NOMO-1 treated with dmso at 0.1 percent for 144 hours (cell line): ENCODE results near the gene FCAMR.

Source experiments
- DNase-seq: peaks from one replicate; lab custom pipeline; 2025; ENCODE audit not compliant: unreplicated experiment; lab: John Stamatoyannopoulos, UW

The FCAMR gene

DNA sequence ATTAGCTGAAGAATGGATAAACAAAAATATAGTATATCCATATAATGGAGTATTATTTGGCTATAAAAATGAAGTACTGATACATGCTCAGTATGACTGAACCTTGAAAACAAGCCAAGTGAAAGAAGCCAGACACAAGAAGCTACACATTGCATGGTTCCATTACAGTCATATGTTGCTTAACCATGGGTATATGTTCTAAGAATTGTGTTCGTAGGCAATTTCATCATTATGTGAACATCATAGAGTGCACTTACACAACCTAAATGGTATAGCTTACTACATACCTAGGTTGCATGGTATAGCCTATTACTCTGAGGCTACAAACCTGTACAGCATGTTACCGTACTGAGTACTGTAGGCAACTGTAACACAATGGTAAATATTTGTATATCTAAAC lies 28.6 kb upstream of the FCAMR start:
- no peak for DNase-seq

DNA sequence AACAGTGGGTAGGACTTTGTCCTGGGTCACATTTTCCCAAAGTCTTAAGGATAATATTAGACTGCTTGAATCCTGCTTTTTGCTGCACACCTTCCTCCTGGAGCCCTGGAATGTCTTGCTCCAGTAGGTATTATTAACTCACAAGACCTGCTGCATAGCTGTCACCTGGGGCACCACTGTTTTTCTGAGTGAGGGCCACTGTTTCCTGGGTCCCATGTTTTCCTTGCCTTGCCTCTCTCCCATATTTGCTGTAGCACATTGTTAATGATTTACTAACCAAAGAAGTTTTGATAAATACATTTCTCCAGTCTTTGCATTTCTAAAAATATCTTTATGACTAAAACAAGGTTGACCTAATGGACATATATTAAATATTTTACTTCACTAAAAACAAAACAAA lies 22.5 kb upstream of the FCAMR start:
- no peak for DNase-seq

DNA sequence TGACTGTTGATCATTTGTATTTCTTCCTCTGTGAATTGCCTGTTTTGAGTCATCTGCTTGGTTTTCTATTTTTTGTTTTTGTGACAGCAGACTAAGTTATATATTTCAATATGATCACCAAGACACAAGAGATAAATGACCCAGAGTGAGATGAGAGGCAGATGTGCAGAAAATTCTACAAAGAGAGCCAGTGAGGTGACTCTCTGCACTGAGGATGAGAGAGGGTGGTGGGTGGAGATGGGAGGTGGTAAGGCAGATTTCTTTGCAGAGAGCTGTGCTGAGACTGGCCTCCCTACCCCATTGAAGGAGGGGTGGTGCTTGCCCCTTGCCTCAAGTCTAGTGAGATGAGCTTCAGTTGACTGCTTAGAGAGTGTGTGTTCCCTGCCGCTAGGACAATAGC lies 17.6 kb upstream of the FCAMR start:
- DNase-seq, result no peak

DNA sequence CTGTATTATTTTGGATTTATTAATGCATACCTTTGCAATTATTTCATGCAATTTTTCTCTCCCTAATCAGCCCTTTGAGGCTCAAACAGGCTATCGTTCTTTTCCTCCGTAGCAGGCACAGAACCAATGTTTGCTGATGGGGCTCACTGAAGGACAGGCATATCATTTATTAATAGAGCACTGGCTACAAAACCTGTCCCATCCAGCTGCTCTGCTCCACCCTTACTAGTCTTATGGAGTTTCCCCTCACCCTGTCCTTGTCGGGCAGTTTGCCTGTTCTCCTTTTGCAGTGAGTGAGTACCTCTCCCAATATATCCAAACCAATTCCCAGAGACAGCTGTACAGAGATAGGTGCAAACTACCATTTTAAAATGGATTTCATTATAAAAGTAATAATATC lies 16.6 kb upstream of the FCAMR start:
- DNase-seq, result no peak

DNA sequence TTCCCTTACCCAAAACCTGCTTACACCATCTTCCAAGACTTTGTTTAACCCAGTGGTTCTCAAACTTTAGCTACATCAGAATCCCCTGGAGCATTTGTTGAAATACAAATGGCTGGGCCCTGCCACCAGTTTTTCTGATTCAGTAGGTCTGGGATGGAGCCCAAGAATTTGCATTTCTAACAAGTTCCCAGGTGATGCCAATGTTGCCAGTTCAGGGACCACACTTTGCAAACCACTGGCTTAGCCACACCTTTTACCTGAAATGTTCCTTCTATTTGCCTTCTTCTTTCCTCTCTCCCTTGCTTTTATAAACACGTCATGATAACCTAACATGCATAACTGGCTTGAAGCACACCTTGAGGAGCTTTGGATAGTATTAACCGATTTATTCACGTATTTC lies 16.1 kb upstream of the FCAMR start:
- DNase-seq, result no peak

DNA sequence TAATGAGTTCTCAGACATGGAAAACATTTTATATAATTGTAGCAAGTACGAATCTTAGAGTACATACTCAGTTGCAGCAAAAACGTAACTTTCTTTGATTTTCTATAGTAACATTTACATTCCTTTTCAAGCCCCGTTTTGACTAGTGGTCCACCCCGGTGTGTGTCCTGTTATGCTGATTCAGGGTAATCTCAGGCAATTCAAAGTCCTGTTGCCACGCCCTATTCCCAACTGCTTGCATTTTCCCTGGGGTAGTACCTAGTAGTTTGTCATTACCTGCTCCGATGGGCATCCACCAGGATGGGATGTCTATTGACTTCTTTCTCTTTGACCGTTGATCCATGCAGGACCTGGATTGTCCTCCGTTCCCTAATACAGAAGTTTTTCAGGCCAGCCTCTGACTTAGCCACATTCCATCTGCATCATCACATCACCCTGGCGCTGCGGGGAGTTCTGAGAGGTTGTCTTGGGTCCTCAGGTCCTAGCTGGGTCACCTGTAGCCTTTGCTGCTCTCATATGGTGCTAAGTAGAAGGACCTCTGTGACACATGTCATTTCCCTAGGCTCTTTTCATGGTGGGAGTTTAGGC lies 15.0 kb upstream of the FCAMR start:
- DNase-seq, result no peak

DNA sequence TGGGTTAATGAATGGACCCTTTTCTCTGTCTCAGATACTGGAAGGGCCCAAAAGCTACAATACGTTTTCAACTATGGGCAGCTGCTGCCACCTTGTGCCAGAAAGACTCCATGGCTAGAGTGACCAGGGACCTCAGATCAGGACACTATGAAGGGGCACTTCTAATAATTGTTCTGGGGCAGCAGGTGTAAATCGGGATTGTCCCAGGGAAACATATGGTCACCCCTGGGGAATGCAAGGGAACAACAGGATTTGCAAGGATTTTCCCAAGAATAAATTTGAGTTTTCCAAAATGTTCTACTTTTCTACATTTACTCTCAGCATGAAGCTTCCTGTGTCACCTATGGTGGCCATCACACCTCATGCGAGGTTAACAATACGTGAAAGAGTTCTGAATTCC lies 12.0 kb upstream of the FCAMR start:
- DNase-seq, result peak; percentile 10

DNA sequence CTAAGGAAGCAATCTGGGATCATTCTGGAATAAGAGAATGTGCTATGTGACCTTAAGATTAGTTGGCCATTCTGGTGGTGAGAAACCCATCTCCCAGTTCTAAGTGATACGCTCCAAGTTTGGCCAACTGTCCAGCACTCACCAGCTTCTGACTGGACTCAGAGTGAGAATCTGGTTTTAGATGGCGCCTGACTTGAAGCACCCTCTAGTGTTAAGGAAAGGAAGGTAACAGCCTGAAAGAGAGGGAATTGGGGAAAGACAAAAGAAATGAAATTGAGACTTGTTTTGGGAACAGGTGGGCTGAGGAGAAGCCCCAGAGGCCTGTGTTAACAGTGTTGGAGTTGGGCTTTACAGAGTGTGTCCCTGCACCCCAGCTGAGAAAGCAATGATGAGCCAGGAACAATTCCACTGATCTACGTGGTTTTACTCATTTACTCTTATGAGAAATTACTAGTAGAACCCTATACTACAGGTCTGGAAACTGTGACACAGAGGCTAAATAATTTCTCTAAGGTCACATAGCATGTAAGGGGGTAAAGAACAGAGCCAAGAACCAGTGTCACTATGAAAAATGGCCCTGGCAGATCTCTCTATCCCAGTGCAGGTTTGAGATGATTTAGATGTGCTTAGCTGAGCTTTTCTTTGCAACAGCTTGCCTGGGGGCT lies 9.3 kb upstream of the FCAMR start:
- DNase-seq, result no peak

DNA sequence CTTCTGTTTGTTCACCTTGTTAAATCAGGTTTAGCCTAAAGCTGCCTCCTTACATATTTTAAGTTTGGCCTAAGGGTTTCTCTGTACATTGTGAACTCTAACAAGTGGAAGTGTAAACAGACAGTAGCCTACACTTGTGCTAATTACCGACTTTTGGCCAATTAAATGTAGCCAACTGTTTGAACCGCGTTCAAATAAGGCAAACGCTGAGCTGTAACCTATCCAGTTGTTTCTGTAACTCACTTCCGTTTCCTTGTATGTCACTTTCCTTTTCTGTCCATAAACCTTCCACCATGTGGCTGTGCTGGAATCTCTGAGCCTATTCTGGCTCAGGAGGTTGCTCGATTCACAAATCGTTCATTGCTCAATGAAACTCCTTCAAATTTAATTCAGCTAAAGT lies 8.0 kb upstream of the FCAMR start:
- no peak for DNase-seq

DNA sequence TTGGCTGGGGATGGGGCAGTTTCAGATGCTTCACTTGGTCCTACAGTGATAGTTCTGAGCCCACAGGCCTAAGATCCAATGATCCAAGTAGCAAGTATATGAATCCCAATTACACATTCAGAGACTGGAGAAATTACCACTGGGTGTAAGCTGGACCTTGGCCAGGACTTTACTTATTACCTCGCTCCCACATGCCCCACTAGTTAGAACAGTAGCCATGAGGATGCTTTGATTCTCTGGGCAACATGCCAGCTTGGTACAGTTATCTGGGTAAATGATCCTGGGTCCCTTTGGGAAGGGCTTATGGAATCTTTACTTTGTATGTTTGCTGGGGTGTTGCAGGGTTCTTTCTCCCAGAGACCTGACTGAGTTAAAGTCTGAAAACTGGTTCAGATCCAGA lies 5.0 kb upstream of the FCAMR start:
- DNase-seq, result no peak

DNA sequence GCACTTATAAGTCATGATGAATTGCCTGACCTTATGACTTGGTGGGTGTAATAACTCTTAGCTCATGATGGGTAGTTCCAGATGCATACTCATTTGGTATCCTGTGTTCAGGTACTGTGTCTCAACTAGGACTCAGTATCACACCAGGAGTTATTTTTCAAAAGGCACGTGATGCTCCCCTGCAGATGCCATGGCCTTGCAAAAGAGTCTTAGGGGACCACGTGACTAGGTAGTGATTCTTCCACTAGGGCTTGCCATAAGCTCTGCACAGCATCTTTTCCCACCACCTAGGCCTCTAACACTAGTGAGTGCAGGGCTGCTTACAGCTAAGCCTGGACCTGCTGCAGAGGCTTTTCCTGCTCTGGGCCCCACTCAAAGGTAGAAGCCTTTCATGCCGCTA lies 3.9 kb upstream of the FCAMR start:
- DNase-seq, result no peak

DNA sequence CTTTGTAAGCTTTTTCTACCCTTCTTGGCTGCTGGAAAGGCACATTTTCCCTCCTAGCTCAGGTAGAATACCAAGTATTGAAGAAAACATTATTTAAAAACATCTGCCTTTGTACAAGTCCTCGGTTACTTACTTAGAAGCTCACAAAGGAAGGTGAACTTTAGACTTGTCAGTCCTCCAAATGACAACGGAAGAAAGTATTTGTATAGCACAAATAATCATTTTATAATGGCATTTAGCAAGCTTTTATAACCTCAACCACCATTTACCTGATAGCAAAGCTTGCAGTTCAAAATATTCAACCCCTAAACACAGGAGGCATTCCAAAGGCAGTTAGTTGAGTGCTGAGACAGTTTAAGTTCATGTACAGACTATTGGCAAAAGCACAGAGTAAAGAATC lies 2.5 kb upstream of the FCAMR start:
- no peak for DNase-seq

DNA sequence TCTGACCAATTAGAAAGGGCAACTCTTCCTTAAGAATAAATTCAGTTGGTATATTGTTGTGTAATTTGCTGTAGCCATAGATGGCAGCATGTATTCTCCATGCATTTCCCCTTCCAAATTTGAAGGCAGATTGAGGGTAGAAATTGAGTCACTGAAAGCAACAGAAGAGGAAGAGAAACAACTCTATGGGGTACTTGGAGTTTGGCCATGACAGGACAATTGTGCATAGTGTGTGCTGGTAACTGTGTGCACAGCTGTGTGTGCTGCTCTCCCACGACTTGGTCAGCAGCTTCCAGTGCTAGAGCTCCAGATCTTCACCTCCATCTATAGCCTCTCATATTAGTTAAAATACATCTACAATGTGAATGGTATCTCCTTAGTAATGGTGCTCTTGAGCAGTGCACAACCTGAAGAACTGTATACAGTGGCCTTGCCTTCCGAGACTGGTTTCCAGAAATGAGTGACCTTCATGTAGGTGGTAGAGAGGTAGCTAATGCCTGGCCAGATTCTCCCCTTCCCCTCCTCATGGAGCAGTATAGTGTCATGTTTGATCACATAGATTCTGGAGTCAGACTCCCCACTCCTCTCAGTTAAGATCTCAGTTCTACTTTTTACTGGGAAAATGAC lies 882 bp upstream of the FCAMR start:
- DNase-seq, result peak; percentile 85

DNA sequence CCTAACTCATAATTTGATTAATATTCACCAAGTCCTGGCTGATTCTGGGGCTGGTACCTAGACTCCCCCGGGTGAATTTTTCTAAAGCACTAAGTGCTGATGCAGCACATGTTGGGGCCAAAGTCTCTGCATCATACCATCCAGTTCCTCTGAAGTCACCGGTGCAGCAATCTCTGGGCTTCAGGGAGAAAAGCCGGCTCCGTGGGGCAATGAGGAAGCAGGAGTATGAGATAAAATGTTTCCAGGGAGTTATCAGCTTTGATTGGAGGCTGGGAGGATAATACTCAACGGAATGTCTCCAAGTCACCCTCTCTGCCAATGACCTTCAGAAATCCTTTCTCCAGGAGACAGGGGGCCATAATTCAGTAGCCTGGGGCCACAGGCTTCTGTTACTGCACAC lies 1.2 kb downstream of the FCAMR start:
- no peak for DNase-seq

DNA sequence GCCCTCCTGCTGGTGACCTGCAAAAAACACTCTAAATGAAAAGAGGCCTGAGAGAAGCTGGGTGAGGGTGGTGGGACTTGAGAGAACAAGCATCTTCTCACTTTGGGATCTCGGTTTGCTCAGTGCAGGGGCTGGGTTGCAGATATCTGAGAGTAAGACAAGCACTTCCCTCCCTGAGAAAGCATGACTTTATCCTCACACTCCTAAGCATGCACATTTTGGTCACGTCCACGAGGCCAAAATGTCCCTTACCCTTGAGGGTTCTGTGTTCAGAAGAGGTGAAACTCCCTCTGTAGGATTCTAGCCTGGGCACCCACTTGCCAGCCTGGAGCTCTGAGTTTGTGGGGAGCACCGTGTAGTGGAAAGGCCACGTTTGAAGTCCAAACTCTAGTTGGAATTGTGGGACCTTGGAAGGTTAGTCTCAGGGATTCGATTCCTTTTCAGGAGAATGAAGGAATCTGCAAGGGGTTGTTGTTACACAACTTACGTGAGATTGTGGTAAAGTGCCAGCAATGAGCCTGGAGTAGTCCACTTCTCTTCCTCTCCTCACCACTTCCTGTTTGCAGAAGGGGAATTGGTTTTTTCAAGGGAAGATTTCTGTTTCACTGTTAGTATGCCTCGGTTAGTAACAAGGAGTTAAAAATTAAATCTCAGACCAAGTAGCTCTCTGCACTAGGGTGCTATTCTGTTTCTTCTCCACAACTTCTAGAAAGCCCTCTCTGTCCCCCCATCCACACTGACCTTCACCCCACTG lies 3.0 kb downstream of the FCAMR start:
- peak; percentile 84 for DNase-seq

DNA sequence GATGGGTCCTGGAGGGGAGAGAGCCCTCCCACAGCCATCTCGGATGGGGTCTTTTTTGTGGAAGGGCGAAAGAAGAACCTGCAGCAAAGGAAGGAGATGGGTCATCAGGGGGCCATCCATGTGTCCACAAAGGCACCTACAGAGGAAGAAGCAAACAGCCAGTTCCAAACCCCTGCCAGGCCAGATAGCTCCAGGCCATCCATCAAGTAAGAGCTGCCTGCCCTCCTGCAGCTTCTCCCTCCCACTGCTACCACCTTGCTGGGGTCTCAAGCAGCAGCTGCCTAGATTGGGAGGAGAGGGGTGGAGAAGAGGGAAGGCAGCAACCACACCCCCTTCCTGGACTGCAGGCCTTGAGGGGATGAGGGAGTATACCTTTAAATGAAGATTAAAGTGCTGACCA lies 4.5 kb downstream of the FCAMR start:
- DNase-seq, result no peak

DNA sequence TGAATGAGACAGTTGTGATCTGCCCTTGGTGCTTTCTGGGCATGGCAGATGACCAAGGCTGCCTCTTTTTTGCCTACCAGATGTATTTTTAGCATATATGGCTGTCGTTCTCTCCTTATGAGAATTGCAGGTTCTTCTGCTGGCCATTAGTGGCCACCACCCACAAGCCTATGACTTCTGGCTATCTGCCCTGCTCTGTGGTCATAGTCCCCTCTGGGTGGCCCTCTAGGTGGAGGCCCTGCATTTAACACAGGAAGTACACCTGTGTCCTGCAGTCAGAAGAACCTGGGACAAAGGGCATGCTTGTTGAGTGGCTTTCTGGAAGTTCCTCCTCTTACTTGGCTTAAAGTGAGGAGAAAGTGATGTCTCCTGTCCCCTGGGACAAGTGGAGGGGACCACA lies 6.5 kb downstream of the FCAMR start:
- no peak for DNase-seq

DNA sequence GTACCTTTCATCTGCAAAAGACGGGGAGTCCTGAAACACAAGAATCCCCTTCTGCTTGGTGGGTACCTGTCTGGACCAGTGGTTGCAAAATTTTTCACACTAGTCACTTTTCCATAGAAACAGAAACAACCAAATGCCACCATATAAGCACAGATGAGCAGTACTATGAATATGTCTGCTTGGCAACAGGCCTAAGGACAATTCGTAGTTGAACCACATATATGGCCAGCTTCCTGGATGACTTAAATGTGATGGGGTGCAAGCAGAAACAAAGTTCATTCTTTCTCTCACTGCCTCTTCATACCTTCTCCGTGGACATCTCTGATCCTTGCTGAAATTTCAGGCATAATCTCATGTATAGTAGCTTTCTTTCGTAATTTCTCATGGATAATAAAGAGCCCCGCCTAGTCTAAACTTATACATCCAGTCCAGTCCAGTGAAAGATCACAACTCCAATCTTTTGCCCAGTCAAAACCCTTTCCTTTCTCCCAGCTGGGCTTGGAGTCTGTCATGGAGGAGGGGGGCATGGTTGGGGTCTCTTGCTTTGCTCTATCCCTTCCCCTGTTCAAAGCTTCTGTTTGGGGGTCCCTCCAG lies 7.0 kb downstream of the FCAMR start:
- DNase-seq, result no peak

DNA sequence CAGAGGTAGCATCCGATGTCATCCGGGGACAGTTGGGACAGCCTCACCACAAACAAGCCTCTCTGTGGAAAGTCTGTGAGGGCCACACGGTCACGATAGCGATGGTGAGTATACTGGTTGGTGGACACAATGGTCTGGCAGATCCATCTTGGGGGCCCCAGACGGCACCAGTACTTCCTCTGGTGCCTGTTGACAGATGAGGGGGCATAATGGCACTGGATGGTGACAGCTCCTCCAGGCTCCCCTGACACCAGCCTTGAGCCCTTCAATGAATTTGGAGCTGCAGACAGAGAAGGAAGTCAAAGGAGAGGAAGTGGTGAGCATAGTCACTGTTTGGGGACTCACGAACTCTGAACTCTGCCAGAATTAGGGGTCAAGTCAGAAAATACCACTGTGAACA lies 8.0 kb downstream of the FCAMR start:
- peak; percentile 48 for DNase-seq

DNA sequence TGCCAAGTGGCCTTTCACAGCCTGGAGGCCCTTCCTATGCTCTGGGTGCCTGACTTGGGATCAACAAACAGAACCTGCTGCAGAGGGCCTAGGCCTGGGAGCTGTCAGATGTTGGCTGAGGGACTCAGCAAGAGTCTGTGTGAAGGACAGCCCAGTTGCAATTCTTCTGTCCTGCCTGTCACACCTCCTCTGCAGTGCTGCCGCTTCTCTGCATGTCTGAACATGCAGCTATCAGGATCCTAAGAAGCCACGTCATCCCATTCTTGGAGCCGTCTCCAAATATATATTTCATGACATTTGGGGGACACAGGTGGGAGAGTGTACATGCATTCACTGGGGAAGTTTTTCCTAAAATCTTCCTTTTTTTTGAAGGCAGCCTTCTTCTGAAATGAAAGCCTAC lies 8.6 kb downstream of the FCAMR start:
- DNase-seq, result no peak

DNA sequence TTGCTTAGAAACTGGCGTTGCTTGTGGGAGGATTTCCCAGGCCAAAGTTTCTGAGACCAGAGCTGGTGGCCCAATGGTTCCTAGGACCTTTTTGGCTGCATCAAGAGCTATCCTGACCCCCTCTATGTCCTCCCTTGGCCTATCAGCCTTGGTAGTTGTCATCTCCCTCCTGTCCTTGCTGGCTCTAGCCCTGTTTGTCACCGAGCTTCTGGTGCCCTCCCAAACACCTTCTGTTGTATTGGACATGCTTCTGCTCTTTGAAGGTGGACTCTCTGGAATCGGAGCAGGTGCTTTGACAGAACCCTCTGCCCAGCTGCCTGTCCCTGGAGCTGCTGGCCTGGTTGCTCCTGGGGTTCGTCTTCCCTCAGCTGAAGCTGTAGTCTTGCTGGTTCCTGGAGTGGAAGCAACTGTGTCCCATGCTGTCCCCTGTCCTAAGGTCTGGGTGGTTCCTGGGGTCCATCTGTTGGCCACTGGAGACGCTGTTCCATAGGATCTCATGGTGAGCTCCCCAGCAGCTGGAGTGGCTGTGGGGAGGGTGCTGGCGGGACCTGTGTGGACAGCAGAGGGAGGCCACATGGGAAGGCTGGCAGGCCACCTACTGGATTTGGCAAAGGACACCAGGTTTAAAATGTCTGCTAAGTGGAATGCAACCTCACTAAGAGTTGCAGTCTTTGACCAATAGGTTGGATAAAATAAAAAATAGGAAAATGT lies 9.4 kb downstream of the FCAMR start:
- no peak for DNase-seq
